ENCODE results near the gene UBA1. TPM values are rescaled to one million over a fixed set of nuclear protein-coding genes. Genes with fewer than 3 reads are reported as not detected.

UBA1 gene
- polyA plus RNA-seq, 2 of the 4 experiments (the other 2 are of a cell fraction) = 160 to 192 TPM

DNA sequence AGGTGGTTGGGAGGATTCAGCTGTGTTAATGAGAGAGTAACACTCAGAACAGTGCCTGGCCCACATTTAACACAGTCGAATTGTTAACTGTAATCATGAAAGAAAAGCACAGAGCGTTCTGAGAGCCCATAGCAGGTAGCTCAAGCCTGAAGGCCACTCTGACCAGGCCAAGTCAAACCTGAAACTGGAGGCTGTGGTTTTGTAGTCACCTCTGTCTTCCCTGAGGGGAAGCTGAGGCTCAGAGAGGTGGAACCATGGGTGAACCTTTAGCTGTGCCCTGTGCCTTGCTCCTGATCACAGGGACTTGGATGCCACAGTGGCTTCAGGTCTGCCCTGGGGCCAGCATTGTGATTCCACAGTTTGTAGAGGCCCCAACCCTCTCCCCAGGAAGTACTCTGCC is 16.6 kb upstream of the UBA1 start:
- Histone ChIP-seq H3K27ac (no peak overlapping the region), H3K4me2 (no peak overlapping the region), H3K9me3 (no peaks in the 10 kb centered on the region), H3K4me3 (no peak overlapping the region), H3K4me1 (no peaks in the 10 kb centered on the region)
- ATAC-seq (no peak), DNase-seq (ENCODE audit: low read depth in 1 of 2, low spot score in 1 of 2) (no peak), FAIRE-seq (no peak)
- TF ChIP-seq, protein P1, sequence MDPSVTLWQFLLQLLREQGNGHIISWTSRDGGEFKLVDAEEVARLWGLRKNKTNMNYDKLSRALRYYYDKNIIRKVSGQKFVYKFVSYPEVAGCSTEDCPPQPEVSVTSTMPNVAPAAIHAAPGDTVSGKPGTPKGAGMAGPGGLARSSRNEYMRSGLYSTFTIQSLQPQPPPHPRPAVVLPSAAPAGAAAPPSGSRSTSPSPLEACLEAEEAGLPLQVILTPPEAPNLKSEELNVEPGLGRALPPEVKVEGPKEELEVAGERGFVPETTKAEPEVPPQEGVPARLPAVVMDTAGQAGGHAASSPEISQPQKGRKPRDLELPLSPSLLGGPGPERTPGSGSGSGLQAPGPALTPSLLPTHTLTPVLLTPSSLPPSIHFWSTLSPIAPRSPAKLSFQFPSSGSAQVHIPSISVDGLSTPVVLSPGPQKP (IDR thresholded peaks at IDR 0.05; ENCODE audit: low read depth, low read length) = no peak
- TF ChIP-seq CBX2 (IDR thresholded peaks at IDR 0.05; ENCODE audit: borderline replicate concordance, low read depth) = no peak
- no peak for TF ChIP-seq CHD4 (IDR thresholded peaks at IDR 0.05; ENCODE audit: borderline replicate concordance)
- TF ChIP-seq, protein P2, sequence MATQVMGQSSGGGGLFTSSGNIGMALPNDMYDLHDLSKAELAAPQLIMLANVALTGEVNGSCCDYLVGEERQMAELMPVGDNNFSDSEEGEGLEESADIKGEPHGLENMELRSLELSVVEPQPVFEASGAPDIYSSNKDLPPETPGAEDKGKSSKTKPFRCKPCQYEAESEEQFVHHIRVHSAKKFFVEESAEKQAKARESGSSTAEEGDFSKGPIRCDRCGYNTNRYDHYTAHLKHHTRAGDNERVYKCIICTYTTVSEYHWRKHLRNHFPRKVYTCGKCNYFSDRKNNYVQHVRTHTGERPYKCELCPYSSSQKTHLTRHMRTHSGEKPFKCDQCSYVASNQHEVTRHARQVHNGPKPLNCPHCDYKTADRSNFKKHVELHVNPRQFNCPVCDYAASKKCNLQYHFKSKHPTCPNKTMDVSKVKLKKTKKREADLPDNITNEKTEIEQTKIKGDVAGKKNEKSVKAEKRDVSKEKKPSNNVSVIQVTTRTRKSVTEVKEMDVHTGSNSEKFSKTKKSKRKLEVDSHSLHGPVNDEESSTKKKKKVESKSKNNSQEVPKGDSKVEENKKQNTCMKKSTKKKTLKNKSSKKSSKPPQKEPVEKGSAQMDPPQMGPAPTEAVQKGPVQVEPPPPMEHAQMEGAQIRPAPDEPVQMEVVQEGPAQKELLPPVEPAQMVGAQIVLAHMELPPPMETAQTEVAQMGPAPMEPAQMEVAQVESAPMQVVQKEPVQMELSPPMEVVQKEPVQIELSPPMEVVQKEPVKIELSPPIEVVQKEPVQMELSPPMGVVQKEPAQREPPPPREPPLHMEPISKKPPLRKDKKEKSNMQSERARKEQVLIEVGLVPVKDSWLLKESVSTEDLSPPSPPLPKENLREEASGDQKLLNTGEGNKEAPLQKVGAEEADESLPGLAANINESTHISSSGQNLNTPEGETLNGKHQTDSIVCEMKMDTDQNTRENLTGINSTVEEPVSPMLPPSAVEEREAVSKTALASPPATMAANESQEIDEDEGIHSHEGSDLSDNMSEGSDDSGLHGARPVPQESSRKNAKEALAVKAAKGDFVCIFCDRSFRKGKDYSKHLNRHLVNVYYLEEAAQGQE (IDR thresholded peaks at IDR 0.05) = no peak
- POLR2A ChIA-PET = interaction anchor here (0.6 kb wide), 1 partner anchor 583 kb away, joined by 4 read pairs; no protein-coding TSS in a partner anchor
- CTCF ChIA-PET = interaction anchor here (0.6 kb wide), 1 partner anchor 107 kb away, joined by 3 read pairs; no protein-coding TSS in a partner anchor
- WGBS (ENCODE audit: missing lambda C conversion rate) = 89% methylated on average over 1 of the region's 2 CpGs

DNA sequence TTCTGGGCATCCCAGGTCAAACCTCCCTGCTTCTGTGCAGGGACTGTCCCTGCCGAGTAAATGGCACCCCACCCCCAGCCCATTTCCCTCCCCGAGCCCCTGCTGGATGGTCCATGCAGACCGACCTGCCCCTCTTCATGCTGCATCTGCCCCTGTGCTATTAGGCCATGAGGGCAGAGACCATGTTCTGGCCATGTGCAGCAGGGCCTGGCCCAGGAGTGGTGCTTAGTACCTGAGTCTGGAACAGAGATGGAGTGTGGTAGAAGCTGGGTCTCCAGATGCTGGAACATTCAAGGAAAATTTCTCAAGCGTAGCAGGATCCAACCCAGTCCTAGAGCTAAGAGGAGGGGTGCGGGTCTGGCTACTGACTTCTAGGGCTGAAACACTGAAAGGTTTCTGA is 15.3 kb upstream of the UBA1 start:
- FAIRE-seq = no peak
- H3K27ac ChIP-seq = no peak overlapping the region
- WGBS (ENCODE audit: missing lambda C conversion rate) = 80% methylated on average over 4 of the region's 5 CpGs
- no peak for DNase-seq (ENCODE audit: low read depth in 1 of 2, low spot score in 1 of 2)
- H3K4me1 ChIP-seq = no peaks in the 10 kb centered on the region
- H3K4me3 ChIP-seq = no peak overlapping the region
- ChIA-PET POLR2A (no interaction called here), CTCF (interaction anchor here (0.9 kb wide), 1 partner anchor 134 kb away, joined by 3 read pairs; no protein-coding TSS in a partner anchor)
- H3K4me2 ChIP-seq = no peak overlapping the region
- no peaks in the 10 kb centered on the region for H3K9me3 ChIP-seq
- no peak for ATAC-seq
- TF ChIP-seq ESRRA (IDR thresholded peaks at IDR 0.05; ENCODE audit: borderline replicate concordance, low read length) (no peak), EP300 (IDR thresholded peaks at IDR 0.05) (no peak), FOSL2 (IDR thresholded peaks at IDR 0.05) (no peak), FOSL2 (CRISPR knock-in tag; IDR thresholded peaks at IDR 0.05) (no peak), CEBPB (IDR thresholded peaks at IDR 0.05) (no peak), ZNF302 (CRISPR knock-in tag; IDR thresholded peaks at IDR 0.05) (no peak), EHF (CRISPR knock-in tag; IDR thresholded peaks at IDR 0.05) (no peak), RARB (CRISPR knock-in tag; IDR thresholded peaks at IDR 0.05) (no peak)
- TF ChIP-seq, protein P3, sequence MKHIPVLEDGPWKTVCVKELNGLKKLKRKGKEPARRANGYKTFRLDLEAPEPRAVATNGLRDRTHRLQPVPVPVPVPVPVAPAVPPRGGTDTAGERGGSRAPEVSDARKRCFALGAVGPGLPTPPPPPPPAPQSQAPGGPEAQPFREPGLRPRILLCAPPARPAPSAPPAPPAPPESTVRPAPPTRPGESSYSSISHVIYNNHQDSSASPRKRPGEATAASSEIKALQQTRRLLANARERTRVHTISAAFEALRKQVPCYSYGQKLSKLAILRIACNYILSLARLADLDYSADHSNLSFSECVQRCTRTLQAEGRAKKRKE (CRISPR knock-in tag; IDR thresholded peaks at IDR 0.05; ENCODE audit: low read depth) = no peak

DNA sequence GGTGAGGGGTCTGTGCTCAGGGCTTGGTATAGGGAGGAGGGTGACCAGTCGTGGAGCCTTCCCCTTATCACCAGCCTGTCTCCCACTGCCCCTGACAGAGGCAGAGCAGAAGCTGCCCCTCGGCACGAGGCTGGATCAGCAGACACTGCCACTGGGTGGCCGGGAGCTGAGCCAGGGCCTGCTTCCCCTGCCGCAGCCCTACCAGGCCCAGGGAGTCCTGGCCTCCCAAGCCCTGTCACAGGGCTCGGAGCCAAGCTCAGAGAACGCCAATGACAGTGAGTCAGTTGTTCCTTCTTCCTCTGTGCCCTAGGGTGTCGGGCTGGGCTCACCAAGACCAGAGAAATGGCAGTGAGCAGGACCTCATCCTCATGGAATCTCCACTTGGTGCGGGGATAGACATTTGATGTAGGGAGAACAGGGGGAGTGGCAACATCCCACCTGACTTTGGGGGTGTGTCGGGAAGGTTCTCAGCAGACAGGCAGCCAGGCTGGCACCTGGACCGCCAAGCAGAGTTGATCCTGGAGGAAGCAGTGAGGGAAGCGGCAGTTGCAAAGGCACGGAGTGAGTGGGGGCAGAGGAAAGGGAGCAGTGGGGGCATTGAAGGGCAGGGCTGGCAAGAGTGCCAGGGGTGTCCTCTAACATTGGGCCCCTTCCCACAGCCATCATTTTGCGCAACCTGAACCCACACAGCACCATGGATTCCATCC is 14.3 kb upstream of the UBA1 start:
- POLR2A ChIA-PET = no interaction called here
- Histone ChIP-seq H3K9me3 (no peaks in the 10 kb centered on the region), H3K27ac (no peak overlapping the region), H3K4me1 (no peaks in the 10 kb centered on the region), H3K4me2 (no peak overlapping the region), H3K4me3 (no peak overlapping the region)
- CTCF ChIA-PET = no interaction called here
- ATAC-seq (peak in 1 of 2 experiments; percentile 39; a peak in 3 of 6 replicates), FAIRE-seq (no peak), DNase-seq (ENCODE audit: low read depth in 1 of 2, low spot score in 1 of 2) (no peak)
- 90% methylated on average over 12 of the region's 14 CpGs for WGBS (ENCODE audit: missing lambda C conversion rate)
- TF ChIP-seq POLR2A (IDR thresholded peaks at IDR 0.05; ENCODE audit: low read length) (no peak), HOXB5 (CRISPR knock-in tag; IDR thresholded peaks at IDR 0.05) (no peak), NR3C1 (IDR thresholded peaks at IDR 0.05) (no peak), JUNB (IDR thresholded peaks at IDR 0.05) (no peak), NPAS2 (CRISPR knock-in tag; IDR thresholded peaks at IDR 0.05; ENCODE audit: borderline replicate concordance) (no peak), ZC3H11A (IDR thresholded peaks at IDR 0.05) (no peak), TFCP2L1 (CRISPR knock-in tag; IDR thresholded peaks at IDR 0.05) (no peak), RFX5 (IDR thresholded peaks at IDR 0.05) (no peak), SREBF2 (IDR thresholded peaks at IDR 0.05) (no peak), KDM5A (IDR thresholded peaks at IDR 0.05) (no peak), ZSCAN20 (CRISPR knock-in tag; IDR thresholded peaks at IDR 0.05) (no peak), MYC (IDR thresholded peaks at IDR 0.05; ENCODE audit: borderline replicate concordance, low read length) (no peak)
- TF ChIP-seq, protein P4, sequence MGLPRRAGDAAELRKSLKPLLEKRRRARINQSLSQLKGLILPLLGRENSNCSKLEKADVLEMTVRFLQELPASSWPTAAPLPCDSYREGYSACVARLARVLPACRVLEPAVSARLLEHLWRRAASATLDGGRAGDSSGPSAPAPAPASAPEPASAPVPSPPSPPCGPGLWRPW (IDR thresholded peaks at IDR 0.05) = no peak
- TF ChIP-seq, protein P1 (IDR thresholded peaks at IDR 0.05; ENCODE audit: low read depth, low read length) = no peak
- TF ChIP-seq, protein P5, sequence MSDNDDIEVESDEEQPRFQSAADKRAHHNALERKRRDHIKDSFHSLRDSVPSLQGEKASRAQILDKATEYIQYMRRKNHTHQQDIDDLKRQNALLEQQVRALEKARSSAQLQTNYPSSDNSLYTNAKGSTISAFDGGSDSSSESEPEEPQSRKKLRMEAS (IDR thresholded peaks at IDR 0.05) = no peak
- TF ChIP-seq, protein P3 (CRISPR knock-in tag; IDR thresholded peaks at IDR 0.05; ENCODE audit: low read depth) = no peak

Data from A549 (cell line).